Activated CD4-positive, alpha-beta T cell treated with anti-CD3 and anti-CD28 coated beads, Interleukin-2, amount 50 U/mL, for 4 hours (primary cell): Measurements from ENCODE around the gene PCYT1A.
"Not testable (repeated sequence)": the region's sequence is repeated elsewhere in the genome, so short reads cannot be mapped to it uniquely, and the experiment has no call there.

Experiments used
- DNase-seq, 2 experiments: peaks; one replicate each; pipeline ENCODE4 v3.0.0-alpha.2; 2020

PCYT1A gene

GRCh38 chr3:196210673-196211556 lies 76.6 kb downstream of the PCYT1A start, which contains the start of gene ZDHHC19:
TSS of gene ZDHHC19 (minus strand) at chr3:196211400. CDS start at chr3:196211315, 85 bp downstream.
- DNase-seq, result no peak

GRCh38 chr3:196209944-196210672 lies 77.4 kb downstream of the PCYT1A start:
- DNase-seq, result not testable (repeated sequence)

GRCh38 chr3:196208942-196209695 lies 78.4 kb downstream of the PCYT1A start:
- DNase-seq, result no peak

- DNase-seq, result peak; percentile 47 to 54
These were observed 79.5 kb downstream of the PCYT1A start for GRCh38 chr3:196207833-196208607.

GRCh38 chr3:196207159-196207832 lies 80.2 kb downstream of the PCYT1A start:
- no peak for DNase-seq

GRCh38 chr3:196205442-196206205 lies 81.9 kb downstream of the PCYT1A start:
- not testable (repeated sequence) for DNase-seq

GRCh38 chr3:196203846-196204245 lies 83.7 kb downstream of the PCYT1A start:
- DNase-seq, result no peak

GRCh38 chr3:196202516-196202970 lies 85.0 kb downstream of the PCYT1A start:
- DNase-seq, result no peak

GRCh38 chr3:196198771-196199753 lies 88.5 kb downstream of the PCYT1A start:
- no peak for DNase-seq

- DNase-seq, result no peak
These were observed 89.3 kb downstream of the PCYT1A start for GRCh38 chr3:196198081-196198675.

GRCh38 chr3:196197524-196197923 lies 90.0 kb downstream of the PCYT1A start:
- no peak for DNase-seq

- DNase-seq, result no peak
These were observed 91.8 kb downstream of the PCYT1A start for GRCh38 chr3:196195664-196196265.

GRCh38 chr3:196194542-196194915 lies 93.0 kb downstream of the PCYT1A start:
- DNase-seq, result no peak

GRCh38 chr3:196193736-196194541 lies 93.6 kb downstream of the PCYT1A start:
- DNase-seq, result no peak

- DNase-seq, result no peak
These were observed 94.3 kb downstream of the PCYT1A start for GRCh38 chr3:196193133-196193735.

GRCh38 chr3:196192524-196193051 lies 94.9 kb downstream of the PCYT1A start:
- DNase-seq, result no peak

- DNase-seq, result peak; percentile 32 to 34
These were observed 95.4 kb downstream of the PCYT1A start for GRCh38 chr3:196192036-196192523.
